ENCODE results near the gene PLXNB2. TPM values are rescaled to one million over a fixed set of nuclear protein-coding genes. Genes with fewer than 3 reads are reported as not detected.

PLXNB2 gene
- total and polyA plus RNA-seq, 4 donors = 41.1 to 97.3 (median 81.1) TPM

DNA sequence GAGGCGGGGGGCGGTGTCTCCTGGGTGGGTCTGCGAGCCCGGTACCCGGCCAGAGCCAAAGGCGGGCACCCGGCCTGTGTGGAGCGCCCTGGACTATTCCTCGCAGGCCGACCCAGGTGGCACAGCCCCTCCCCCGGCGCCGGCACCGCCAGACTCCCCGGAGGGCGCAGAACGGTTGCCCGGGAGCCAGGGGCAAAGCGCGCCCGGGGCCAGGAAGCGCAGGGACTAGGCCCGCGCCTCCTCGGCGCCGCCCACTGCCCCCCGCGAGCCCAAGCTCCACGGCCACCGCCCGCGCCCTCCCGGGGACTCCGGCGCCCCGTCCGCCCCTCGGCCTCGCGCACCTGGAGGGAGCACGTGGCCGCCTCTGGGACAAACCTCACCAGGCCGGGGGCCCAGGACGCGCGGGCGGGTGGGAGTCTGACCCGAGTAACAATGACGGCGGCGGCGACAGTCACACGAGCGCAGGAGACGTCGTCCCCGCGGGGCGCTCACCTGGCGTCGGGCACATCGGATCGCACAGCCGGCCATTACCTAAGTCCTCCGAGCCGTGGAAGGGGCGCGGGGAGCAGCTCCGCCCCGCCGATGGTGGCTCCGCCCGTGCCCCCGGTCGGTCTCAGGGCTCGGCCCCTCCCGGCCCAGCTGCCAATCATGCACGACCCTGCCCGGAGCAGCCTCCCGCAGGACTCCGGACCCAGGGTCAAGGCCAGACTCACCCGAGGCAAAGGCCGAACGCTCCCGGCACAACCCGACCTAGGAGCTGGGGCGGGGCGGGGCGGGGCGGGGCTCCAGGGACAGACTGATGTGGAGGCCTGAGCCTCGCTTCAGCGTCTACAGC, 7.4 kb downstream of the PLXNB2 start:
- H3K27me3 ChIP-seq (ENCODE audit: control insufficient read depth, insufficient read depth, low read length) = no peaks in the 10 kb centered on the region
- WGBS (ENCODE audit: insufficient coverage) = 15% methylated on average over 93 of the region's 93 CpGs
- peak in 1 of 6 donors; percentile 25 for DNase-seq (ENCODE audit: low read depth in 4 of 6, low spot score in 6 of 6)
- H3K4me1 ChIP-seq (ENCODE audit: control insufficient read depth, insufficient read depth, low read length) = peaks cover 87% of the 10 kb centered on the region
- no peaks in the 10 kb centered on the region for H3K9me3 ChIP-seq (ENCODE audit: control insufficient read depth, insufficient read depth, low read length)
- H3K4me3 ChIP-seq (ENCODE audit: low read depth, low read length) = no peak overlapping the region
- H3K27ac ChIP-seq (ENCODE audit: low read depth, low read length) = no peak overlapping the region
- H3K36me3 ChIP-seq (ENCODE audit: control insufficient read depth, insufficient read depth, low read length) = peaks cover 67% of the 10 kb centered on the region

DNA sequence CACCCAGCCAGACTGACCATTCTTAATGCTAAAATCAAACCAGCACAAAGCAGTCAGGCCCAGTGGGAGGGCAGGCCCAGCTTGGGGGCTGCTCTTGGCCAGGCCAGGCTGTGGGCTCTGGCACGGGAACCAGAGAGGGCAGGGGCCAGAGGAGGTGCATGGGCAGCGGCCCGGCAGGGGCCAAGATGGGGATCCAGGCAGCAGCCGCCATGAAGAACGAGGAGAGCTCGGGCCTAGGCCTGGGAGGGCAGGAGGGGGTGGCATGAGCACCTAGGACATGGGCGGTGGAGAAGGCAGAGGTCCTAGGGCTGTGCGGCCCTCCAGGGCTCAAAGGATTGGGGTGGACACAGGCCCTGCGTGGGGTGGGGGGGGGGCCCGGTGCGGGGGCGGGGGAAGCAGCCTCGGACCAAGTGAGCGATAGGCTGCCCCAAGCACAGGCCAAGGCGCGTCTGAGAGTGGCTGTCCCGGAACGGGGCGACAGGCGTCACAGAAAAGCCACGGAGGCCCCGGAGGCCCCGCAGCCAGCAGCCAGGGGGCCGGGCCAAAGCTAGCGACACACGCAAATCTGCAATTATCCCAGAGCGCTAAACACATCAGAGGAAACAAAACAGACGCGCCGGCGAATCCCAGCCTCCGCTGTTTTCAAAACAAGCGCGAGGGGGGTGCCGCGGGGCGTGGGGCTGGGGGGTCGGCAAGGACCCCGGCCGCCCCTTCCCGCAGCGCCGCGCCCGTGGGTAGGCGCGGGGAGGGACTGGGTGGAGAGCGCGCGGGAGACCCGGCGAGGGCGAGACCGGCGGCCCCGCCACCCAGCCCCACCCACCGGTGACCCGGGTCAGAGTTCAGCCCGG, 8.3 kb downstream of the PLXNB2 start:
- Histone ChIP-seq H3K36me3 (ENCODE audit: control insufficient read depth, insufficient read depth, low read length) (peaks cover 68% of the 10 kb centered on the region), H3K4me3 (ENCODE audit: low read depth, low read length) (no peak overlapping the region), H3K27ac (ENCODE audit: low read depth, low read length) (no peak overlapping the region), H3K27me3 (ENCODE audit: control insufficient read depth, insufficient read depth, low read length) (no peaks in the 10 kb centered on the region), H3K4me1 (ENCODE audit: control insufficient read depth, insufficient read depth, low read length) (peaks cover 85% of the 10 kb centered on the region), H3K9me3 (ENCODE audit: control insufficient read depth, insufficient read depth, low read length) (no peaks in the 10 kb centered on the region)
- peak in 2 of 6 donors; percentile 66 to 67 for DNase-seq (ENCODE audit: low read depth in 4 of 6, low spot score in 6 of 6)
- WGBS (ENCODE audit: insufficient coverage) = 13% methylated on average over 49 of the region's 59 CpGs

DNA sequence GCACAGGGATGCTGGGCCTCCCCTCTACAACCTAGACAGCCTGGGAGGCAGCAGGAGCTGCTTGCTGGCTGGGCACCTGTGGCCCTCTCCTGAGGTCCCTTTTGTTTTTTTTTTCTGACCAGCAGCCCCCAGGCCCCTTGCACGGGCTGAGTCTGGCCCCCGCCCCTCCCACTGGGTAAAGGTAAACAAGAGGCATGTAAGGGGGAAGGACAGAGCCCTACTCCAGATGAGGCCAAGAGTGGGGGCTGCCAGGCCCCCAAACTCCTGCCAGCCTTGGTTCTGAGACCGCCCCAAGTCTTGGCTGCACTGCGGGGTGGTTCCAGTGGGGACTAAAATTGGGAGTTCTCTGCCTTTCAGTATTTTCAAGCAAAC, 9.2 kb downstream of the PLXNB2 start:
- Histone ChIP-seq H3K4me1 (ENCODE audit: control insufficient read depth, insufficient read depth, low read length) (peaks cover 85% of the 10 kb centered on the region), H3K36me3 (ENCODE audit: control insufficient read depth, insufficient read depth, low read length) (peaks cover 67% of the 10 kb centered on the region), H3K4me3 (ENCODE audit: low read depth, low read length) (no peak overlapping the region), H3K27me3 (ENCODE audit: control insufficient read depth, insufficient read depth, low read length) (no peaks in the 10 kb centered on the region), H3K27ac (ENCODE audit: low read depth, low read length) (no peak overlapping the region), H3K9me3 (ENCODE audit: control insufficient read depth, insufficient read depth, low read length) (no peaks in the 10 kb centered on the region)
- no peak for DNase-seq (ENCODE audit: low read depth in 4 of 6, low spot score in 6 of 6)
- 94% methylated on average over 3 of the region's 4 CpGs for WGBS (ENCODE audit: insufficient coverage)

- peaks cover 85% of the 10 kb centered on the region for H3K4me1 ChIP-seq (ENCODE audit: control insufficient read depth, insufficient read depth, low read length)
Observed at GRCh38 chr22:50297510-50298265, 9.8 kb downstream of the PLXNB2 start.

GRCh38 chr22:50296658-50297490, 10.6 kb downstream of the PLXNB2 start:
- 75% methylated on average over 26 of the region's 29 CpGs for WGBS (ENCODE audit: insufficient coverage)
- no peaks in the 10 kb centered on the region for H3K27me3 ChIP-seq (ENCODE audit: control insufficient read depth, insufficient read depth, low read length)
- H3K9me3 ChIP-seq (ENCODE audit: control insufficient read depth, insufficient read depth, low read length) = no peaks in the 10 kb centered on the region
- no peak overlapping the region for H3K27ac ChIP-seq (ENCODE audit: low read depth, low read length)
- no peak overlapping the region for H3K4me3 ChIP-seq (ENCODE audit: low read depth, low read length)
- H3K36me3 ChIP-seq (ENCODE audit: control insufficient read depth, insufficient read depth, low read length) = peaks cover 65% of the 10 kb centered on the region
- H3K4me1 ChIP-seq (ENCODE audit: control insufficient read depth, insufficient read depth, low read length) = peaks cover 82% of the 10 kb centered on the region
- DNase-seq (ENCODE audit: low read depth in 4 of 6, low spot score in 6 of 6) = no peak

More at GRCh38 chr22:50297510-50298265, 9.8 kb downstream of the PLXNB2 start:
- Histone ChIP-seq H3K9me3 (ENCODE audit: control insufficient read depth, insufficient read depth, low read length) (no peaks in the 10 kb centered on the region), H3K36me3 (ENCODE audit: control insufficient read depth, insufficient read depth, low read length) (peaks cover 67% of the 10 kb centered on the region), H3K27ac (ENCODE audit: low read depth, low read length) (no peak overlapping the region), H3K27me3 (ENCODE audit: control insufficient read depth, insufficient read depth, low read length) (no peaks in the 10 kb centered on the region), H3K4me3 (ENCODE audit: low read depth, low read length) (no peak overlapping the region)
- no peak for DNase-seq (ENCODE audit: low read depth in 4 of 6, low spot score in 6 of 6)
- 90% methylated on average over 20 of the region's 20 CpGs for WGBS (ENCODE audit: insufficient coverage)

DNA sequence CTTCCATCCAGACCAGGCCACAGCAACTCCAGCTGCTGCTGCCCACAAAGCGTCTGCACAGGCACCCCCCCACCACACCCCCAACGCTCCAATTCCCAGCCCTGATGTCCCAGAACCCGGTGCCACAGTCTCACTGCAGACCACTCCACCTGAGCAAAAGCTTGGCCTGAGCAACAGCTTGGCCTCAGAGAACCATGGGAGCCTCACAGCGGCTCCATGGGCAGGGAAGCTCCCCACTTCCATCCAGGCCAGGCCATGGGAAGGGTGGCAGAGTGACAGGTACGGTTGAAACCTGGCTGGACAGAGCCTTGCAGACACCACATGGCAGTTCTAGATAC, 13.2 kb downstream of the PLXNB2 start:
- WGBS (ENCODE audit: insufficient coverage) = 73% methylated on average over 4 of the region's 5 CpGs
- H3K9me3 ChIP-seq (ENCODE audit: control insufficient read depth, insufficient read depth, low read length) = no peaks in the 10 kb centered on the region
- H3K36me3 ChIP-seq (ENCODE audit: control insufficient read depth, insufficient read depth, low read length) = peaks cover 72% of the 10 kb centered on the region
- peak overlapping the region; percentile 60 for H3K27ac ChIP-seq (ENCODE audit: low read depth, low read length)
- H3K27me3 ChIP-seq (ENCODE audit: control insufficient read depth, insufficient read depth, low read length) = no peaks in the 10 kb centered on the region
- H3K4me3 ChIP-seq (ENCODE audit: low read depth, low read length) = no peak overlapping the region
- peaks cover 57% of the 10 kb centered on the region for H3K4me1 ChIP-seq (ENCODE audit: control insufficient read depth, insufficient read depth, low read length)
- no peak for DNase-seq (ENCODE audit: low read depth in 4 of 6, low spot score in 6 of 6)

- Histone ChIP-seq H3K4me3 (ENCODE audit: low read depth, low read length) (no peak overlapping the region), H3K4me1 (ENCODE audit: control insufficient read depth, insufficient read depth, low read length) (peaks cover 51% of the 10 kb centered on the region), H3K9me3 (ENCODE audit: control insufficient read depth, insufficient read depth, low read length) (no peaks in the 10 kb centered on the region), H3K27me3 (ENCODE audit: control insufficient read depth, insufficient read depth, low read length) (no peaks in the 10 kb centered on the region), H3K27ac (ENCODE audit: low read depth, low read length) (peak overlapping the region; percentile 73), H3K36me3 (ENCODE audit: control insufficient read depth, insufficient read depth, low read length) (peaks cover 75% of the 10 kb centered on the region)
- peak in 1 of 6 donors; percentile 66 for DNase-seq (ENCODE audit: low read depth in 4 of 6, low spot score in 6 of 6)
- WGBS (ENCODE audit: insufficient coverage) = 29% methylated on average over 42 of the region's 42 CpGs
Observed at GRCh38 chr22:50293441-50294318, 13.8 kb downstream of the PLXNB2 start.

DNA sequence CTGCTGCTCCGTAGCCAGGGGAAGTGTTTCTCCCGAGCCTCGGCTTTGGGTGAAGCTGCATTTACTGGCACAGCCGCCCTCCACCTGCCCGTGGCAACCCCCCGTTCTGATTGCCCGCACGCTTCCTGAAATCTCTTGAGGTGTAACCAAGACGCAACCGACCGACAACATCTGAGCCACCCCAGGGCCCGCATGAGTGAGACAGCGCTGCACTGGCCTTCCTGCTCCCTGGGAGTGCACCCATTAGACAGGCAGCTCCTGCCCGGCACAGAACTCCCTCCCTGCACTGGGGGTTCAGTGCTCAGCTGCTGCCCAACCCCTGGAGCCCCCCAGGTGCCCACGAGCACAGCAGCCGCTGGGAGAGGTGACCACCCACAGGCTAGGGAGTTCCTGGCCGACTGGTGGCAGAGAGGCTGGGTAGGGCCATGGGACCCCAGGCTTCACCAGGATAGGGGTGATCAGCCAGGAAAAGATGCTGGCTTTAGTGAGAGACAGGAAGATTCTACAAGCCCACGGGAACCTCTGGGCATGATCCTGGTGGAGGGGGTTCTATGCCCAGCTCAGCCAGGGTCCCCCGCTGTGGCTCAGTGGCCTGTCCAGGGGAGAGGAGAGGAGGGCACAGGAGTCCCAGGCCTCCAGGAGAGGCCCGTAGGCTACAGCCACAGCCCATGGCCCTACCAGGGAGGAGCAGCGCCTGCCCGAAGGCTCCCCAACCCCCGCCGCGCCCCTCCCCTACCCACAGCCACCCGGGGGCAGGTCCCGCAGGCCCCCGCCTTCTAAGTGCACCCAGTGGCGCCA, 14.6 kb downstream of the PLXNB2 start:
- WGBS (ENCODE audit: insufficient coverage) = 61% methylated on average over 25 of the region's 29 CpGs
- Histone ChIP-seq H3K36me3 (ENCODE audit: control insufficient read depth, insufficient read depth, low read length) (peaks cover 76% of the 10 kb centered on the region), H3K27ac (ENCODE audit: low read depth, low read length) (peak overlapping the region; percentile 73), H3K4me3 (ENCODE audit: low read depth, low read length) (no peak overlapping the region), H3K4me1 (ENCODE audit: control insufficient read depth, insufficient read depth, low read length) (peaks cover 43% of the 10 kb centered on the region), H3K9me3 (ENCODE audit: control insufficient read depth, insufficient read depth, low read length) (no peaks in the 10 kb centered on the region), H3K27me3 (ENCODE audit: control insufficient read depth, insufficient read depth, low read length) (no peaks in the 10 kb centered on the region)
- no peak for DNase-seq (ENCODE audit: low read depth in 4 of 6, low spot score in 6 of 6)
